Stimulated activated CD8-positive, alpha-beta memory T cell treated with anti-CD3 and anti-CD28 coated beads, Interleukin-7, amount 100 ng/mL, for 48 hours (primary cell): Measurements from ENCODE around the gene ATM.
"Not testable (repeated sequence)": the region's sequence is repeated elsewhere in the genome, so short reads cannot be mapped to it uniquely, and the experiment has no call there.

ENCODE experiments used
- DNase-seq, 2 donors: peaks; one replicate each; pipeline ENCODE4 v3.0.0-alpha.2; 2020; ENCODE audit warnings: low read depth in 1 of 2; ENCODE audit errors: extremely low read depth in 1 of 2

The ATM gene

GRCh38 chr11:108346451-108346850, 123.6 kb downstream of the ATM start:
- no peak for DNase-seq

DNA sequence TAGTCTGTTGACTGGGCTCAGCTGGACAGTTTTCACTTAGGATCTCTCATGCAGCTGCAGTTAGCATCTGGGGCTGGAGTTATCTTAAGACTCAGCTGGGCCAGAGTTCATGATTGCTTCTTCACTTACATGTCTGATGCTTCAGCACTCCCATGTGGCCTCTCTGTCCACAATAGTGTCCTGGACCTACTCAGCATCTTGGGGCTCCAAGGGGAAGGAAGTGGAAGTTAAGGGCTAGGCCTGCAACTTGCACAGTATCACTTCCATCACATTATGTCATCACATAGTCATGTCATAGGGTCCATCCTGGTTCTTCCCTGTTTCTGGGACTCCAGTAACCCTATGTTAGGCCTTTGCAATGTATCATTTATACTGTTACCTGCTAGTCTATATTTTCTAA, 128.6 kb downstream of the ATM start:
- no peak for DNase-seq

DNA sequence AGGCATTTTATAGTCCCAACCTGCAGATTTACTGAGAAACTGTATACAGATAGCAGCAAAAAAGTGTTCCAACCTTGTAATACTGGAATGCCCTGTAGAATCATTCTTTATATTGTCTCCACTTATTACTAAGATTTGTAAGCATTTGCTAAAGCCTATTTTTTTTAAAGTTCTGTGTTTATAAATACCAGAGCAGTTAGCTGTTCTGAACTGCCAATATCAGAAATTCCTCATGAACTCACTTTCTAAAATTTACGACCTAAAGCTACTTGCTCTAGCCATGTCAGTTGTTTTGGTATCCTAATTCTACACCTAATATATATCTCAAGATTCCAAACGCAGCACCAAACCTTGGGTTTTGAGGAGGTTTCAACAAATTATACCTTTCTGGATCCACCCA, 141.3 kb downstream of the ATM start:
- DNase-seq: no peak

- DNase-seq: no peak
Observed at GRCh38 chr11:108368134-108368533, 145.3 kb downstream of the ATM start.

DNA sequence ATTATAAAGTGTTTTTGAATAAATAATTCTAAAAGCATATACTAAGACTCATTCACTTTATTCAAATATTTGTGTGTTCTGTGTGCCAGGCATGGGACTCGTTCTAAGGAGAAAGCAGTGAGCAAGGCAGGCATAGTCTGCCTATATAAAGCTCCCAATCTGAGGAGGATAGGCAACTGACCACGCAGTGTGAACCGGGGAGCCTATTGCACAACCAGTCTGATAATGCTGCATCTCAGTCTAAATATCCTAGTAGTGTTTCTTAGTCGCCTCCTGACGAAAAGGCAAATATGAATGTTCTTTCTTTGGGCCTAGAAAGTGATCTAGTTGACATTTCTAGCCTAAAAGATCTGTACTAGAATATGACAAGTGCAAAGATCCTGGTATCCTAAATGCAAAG, 146.2 kb downstream of the ATM start:
- DNase-seq: no peak

DNA sequence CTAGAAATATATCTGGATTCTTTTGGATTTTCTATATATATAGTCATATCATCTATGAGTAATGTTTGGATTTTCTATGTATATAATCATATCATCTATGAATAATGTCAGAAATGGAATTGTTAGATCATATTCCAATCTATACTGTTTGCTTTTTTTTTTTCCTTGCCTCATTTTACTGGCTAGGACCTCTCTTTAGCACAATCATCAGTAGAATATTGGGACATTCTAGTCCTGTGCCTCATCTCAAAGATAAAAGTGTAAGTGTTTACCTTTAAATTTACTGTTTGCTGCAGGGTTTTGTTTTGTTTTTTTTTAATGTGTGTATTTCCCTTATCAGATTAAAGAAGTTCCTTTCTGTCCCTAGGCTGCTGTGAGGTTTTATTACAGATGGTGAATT, 147.4 kb downstream of the ATM start:
- no peak for DNase-seq

- DNase-seq: no peak
Observed at GRCh38 chr11:108370990-108371389, 148.1 kb downstream of the ATM start.

GRCh38 chr11:108373505-108373904, 150.6 kb downstream of the ATM start:
- DNase-seq: not testable (repeated sequence)

GRCh38 chr11:108388576-108388975, 165.7 kb downstream of the ATM start:
- DNase-seq: no peak

GRCh38 chr11:108392353-108392752, 169.5 kb downstream of the ATM start:
- DNase-seq: no peak

- no peak for DNase-seq
Observed at GRCh38 chr11:108393046-108393445, 170.2 kb downstream of the ATM start.

DNA sequence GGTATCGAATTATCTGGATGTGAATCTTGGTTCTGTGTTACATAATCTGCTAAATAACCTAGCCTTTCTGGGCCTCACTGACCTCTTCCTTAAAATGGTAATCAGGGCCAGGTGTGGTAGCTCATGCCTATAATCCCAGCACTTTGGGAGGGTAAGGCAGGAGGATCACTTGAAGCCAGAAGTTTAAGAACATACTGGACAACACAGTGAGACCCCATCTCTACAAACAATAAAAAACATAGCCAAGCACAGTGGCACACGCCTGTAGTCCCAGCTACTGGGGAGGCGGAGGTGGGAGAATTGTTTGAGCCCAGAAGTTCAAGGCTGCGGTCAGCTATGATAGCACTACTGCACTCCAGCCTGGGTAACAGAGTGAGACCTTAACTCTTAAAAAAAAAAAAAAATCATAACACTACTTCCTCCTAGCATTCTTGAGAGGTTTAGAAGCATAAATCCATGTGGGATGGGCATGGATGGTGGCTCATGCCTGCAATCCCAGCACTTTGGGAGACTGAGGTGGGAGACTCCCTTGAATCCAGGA, 171.9 kb downstream of the ATM start:
- no peak for DNase-seq

- DNase-seq: not testable (repeated sequence)
Observed at GRCh38 chr11:108396672-108397071, 173.8 kb downstream of the ATM start.

GRCh38 chr11:108398439-108398838, 175.6 kb downstream of the ATM start:
- no peak for DNase-seq

DNA sequence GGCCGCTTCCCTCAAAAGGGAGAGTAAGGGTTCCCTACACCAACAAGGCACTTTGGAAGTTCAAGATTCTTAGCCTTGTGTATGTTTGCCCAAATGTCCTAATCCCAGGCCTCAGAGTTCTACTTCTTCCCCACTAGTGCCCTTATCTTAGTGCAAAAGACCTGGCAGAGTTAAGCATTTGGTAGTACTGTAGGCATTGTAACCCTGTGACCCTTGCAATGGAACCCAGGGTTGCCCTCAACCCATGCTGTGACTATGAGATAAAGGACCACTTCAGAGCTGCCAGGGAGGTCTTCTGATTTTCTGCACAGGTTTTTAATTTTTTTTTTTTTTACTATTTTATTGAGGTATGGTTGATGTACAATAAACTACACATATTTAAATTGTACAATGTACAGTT, 179.4 kb downstream of the ATM start:
- no peak for DNase-seq

DNA sequence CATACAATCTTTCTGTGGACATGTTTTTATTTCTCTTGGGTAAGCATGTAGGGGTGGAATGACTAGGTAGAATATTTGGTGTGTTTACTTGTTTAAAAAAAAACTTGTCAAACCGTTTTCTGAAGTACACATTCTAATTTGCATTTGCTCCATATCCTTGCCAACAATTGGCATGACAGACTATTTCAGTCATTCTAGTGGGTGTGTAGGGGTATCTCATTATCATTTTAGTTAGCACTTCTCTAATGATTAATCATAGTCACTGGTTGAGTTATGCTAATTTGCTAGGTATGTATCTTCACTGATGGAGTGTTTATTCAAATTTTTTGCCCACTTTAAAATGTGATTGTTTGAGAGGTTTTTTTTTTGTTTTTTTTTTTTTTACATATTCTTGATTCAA, 180.2 kb downstream of the ATM start:
- no peak for DNase-seq

- DNase-seq: no peak
Observed at GRCh38 chr11:108405706-108406105, 182.8 kb downstream of the ATM start.

GRCh38 chr11:108414958-108415357, 192.1 kb downstream of the ATM start:
- DNase-seq: no peak

DNA sequence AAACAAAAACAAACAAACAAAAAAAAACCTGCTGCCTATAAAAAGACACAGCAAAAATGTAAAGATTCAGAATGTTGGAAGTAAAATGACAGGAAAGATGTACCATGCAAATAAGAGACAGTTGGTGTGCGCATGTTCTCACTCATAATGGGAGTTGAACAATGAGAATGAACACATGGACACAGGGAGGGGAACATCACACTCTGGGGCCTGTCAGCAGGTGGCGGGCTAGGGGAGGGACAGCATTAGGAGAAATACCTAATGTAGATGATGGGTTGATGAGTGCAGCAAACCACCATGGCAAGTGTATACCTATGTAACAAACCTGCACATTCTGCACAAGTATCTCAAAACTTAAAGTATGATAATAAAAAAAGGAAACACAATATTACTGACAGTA, 194.7 kb downstream of the ATM start:
- DNase-seq: not testable (repeated sequence)
